Measurements from ENCODE around the gene CD40. TPM values are rescaled to one million over a fixed set of nuclear protein-coding genes. Genes with fewer than 3 reads are reported as not detected.

Gene CD40
- total and polyA plus RNA-seq, 2 of the 8 experiments (the other 6 are each of a cell fraction or from before 2014, with no cell fraction given): 14.5 to 18.8 TPM

- no peak overlapping the region for H3K27ac ChIP-seq (ENCODE audit: low read depth, low read length)
- FAIRE-seq (no peak), DNase-seq (ENCODE audit: low read depth in 1 of 2, low spot score in 2 of 2) (no peak)
- H3K23me2 ChIP-seq (ENCODE audit: low read depth, low read length): no peaks in the 10 kb centered on the region
- H3K79me1 ChIP-seq (ENCODE audit: low read depth, low read length): no peaks in the 10 kb centered on the region
- H4K8ac ChIP-seq (ENCODE audit: extremely low read depth, insufficient read depth, low read length): no peak overlapping the region
- no peak overlapping the region for H3K9ac ChIP-seq (replicated peaks in 1 of 4; ENCODE audit: extremely low read depth in 1 of 4, low read depth in 3 of 4, low read length in 3 of 4)
- no peak overlapping the region for H3K23ac ChIP-seq (ENCODE audit: insufficient read length)
- H3K4me1 ChIP-seq (replicated peaks in 1 of 4; ENCODE audit: control insufficient read depth in 3 of 4, insufficient read depth in 4 of 4, low read length in 3 of 4): no peaks in the 10 kb centered on the region; a peak in 1 of 7 replicates
- H2BK5ac ChIP-seq (ENCODE audit: low read depth, low read length): no peak overlapping the region
- H2BK20ac ChIP-seq (ENCODE audit: low read length): no peak overlapping the region
- no peak overlapping the region for H3K14ac ChIP-seq (ENCODE audit: insufficient read length)
- WGBS, 2 experiments (ENCODE audit: extremely low coverage in 1 of 2, insufficient coverage in 1 of 2, insufficient read length in 1 of 2, insufficient replicate concordance in 2 of 2, low coverage in 1 of 2, low lambda C conversion rate in 2 of 2, missing lambda C conversion rate in 1 of 2): 92% methylated on average over 5 of the region's 5 CpGs; no CpG with 5 or more reads in 1 of the 2 experiments
- peaks cover 2 to 3% of the 10 kb centered on the region in 2 experiments for H4K20me1 ChIP-seq (replicated peaks in 1 of 2; ENCODE audit: control insufficient read depth in 1 of 2, insufficient read depth in 2 of 2, low read length in 2 of 2)
- no peaks in the 10 kb centered on the region for H3K9me3 ChIP-seq (ENCODE audit: insufficient read depth in 2 of 2, low read depth in 1 of 2, low read length in 1 of 2)
- no peak overlapping the region for H2AFZ ChIP-seq (ENCODE audit: low read length)
- H3K4me3 ChIP-seq (ENCODE audit: extremely low read depth in 1 of 4, insufficient read depth in 2 of 4, low read depth in 3 of 4, low read length in 4 of 4): no peak overlapping the region
- H2AK5ac ChIP-seq (ENCODE audit: low read depth, low read length): no peak overlapping the region
- H2BK120ac ChIP-seq (replicated peaks; ENCODE audit: low read depth, low read length): no peak overlapping the region
- H3K36me3 ChIP-seq (ENCODE audit: control insufficient read depth in 2 of 4, insufficient read depth in 4 of 4, low read length in 3 of 4): peaks cover 0 to 12% (median 5%) of the 10 kb centered on the region in 4 experiments; a peak in 5 of 8 replicates
- no peak overlapping the region for H2BK15ac ChIP-seq (ENCODE audit: low read length)
- no peak overlapping the region for H3K4ac ChIP-seq (replicated peaks; ENCODE audit: insufficient read length, low read depth, low read length)
- no peak overlapping the region for H3K4me2 ChIP-seq (ENCODE audit: insufficient read depth in 1 of 2, low read depth in 2 of 2, low read length in 2 of 2)
- H3K27me3 ChIP-seq (replicated peaks in 1 of 4; ENCODE audit: control insufficient read depth in 3 of 4, extremely low read depth in 1 of 4, insufficient read depth in 3 of 4, low read length in 3 of 4): no peaks in the 10 kb centered on the region; a peak in 1 of 7 replicates
- H4K5ac ChIP-seq (ENCODE audit: insufficient read length, low read depth, low read length): no peak overlapping the region
- ChIA-PET CTCF (ENCODE audit: partially characterized antibody) (interaction anchor here (0.7 to 1.7 kb wide), 4 partner anchors 83 to 223 kb away, joined by 3 to 5 read pairs (median 4); no protein-coding TSS in a partner anchor), POLR2A (ENCODE audit: partially characterized antibody) (no interaction called here)
- H2BK12ac ChIP-seq (ENCODE audit: low read depth, low read length): no peak overlapping the region
- H4K91ac ChIP-seq (replicated peaks; ENCODE audit: insufficient read length, low read length): no peak overlapping the region
- H3K79me2 ChIP-seq (ENCODE audit: control insufficient read depth in 1 of 2, insufficient read depth in 2 of 2, low read length in 2 of 2): no peaks in the 10 kb centered on the region
- H3K56ac ChIP-seq (replicated peaks; ENCODE audit: insufficient read length, low read depth, low read length): no peak overlapping the region
- no peak overlapping the region for H3K18ac ChIP-seq (ENCODE audit: extremely low read depth, low read length)
- TF ChIP-seq CBX5 (IDR thresholded peaks at IDR 0.05; ENCODE audit: low read depth, low read length) (no peak), HDAC6 (IDR thresholded peaks at IDR 0.05; ENCODE audit: low read depth, low read length) (no peak), JUN (IDR thresholded peaks at IDR 0.05; ENCODE audit: low read depth, low read length) (no peak), RFX5 (IDR thresholded peaks at IDR 0.05; ENCODE audit: borderline replicate concordance, low read depth, low read length) (no peak), ZNF274 (IDR thresholded peaks at IDR 0.05; ENCODE audit: borderline replicate concordance, extremely low read depth, low read length) (no peak), PHF8 (conservative IDR thresholded peaks at IDR 0.05; ENCODE audit: low read depth, low read length) (no peak), TEAD4 (IDR thresholded peaks at IDR 0.05; ENCODE audit: low read depth, low read length) (no peak), SIX5 (IDR thresholded peaks at IDR 0.05; ENCODE audit: low read depth, low read length) (no peak)
Observed at GRCh38 chr20:46126440-46127056, 8.4 kb downstream of the CD40 start.

Measured in H1 (cell line).